ENCODE results near the gene FIG4.
"Not testable (repeated sequence)": the region's sequence is repeated elsewhere in the genome, so short reads cannot be mapped to it uniquely, and the experiment has no call there.

FIG4 gene

DNA sequence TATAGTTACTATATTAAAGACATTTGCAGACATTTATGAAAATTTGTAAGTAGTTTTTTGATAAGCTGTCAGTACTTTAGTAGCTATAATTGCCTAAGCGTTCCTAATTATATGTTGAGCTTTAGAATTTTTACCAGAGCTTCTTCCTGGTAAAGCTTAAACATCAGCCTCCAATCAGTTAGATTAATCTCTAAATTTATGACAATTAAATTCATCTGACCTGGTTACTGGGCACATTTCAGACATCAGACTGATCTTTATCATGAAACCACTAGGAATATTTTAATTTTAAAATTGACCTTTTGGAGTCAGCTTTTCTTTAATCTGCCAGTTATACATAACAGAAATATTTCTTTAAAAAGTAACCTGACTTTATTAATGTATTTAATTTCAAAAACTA, 23.5 kb downstream of the FIG4 start:
- no peak overlapping the region for H3K27ac Mint-ChIP-seq
- CTCF ChIA-PET, result interaction anchor here (1.5 kb wide), 1 partner anchor 9 kb away, joined by 4 read pairs; no protein-coding TSS in a partner anchor

GRCh38 chr6:109715616-109716015, 24.5 kb downstream of the FIG4 start:
- Mint-ChIP-seq H3K36me3 (no peaks in the 10 kb centered on the region), H3K9me3 (no peaks in the 10 kb centered on the region), H3K4me3 (no peak overlapping the region), H3K4me1 (no peaks in the 10 kb centered on the region), H3K27ac (no peak overlapping the region), H3K27me3 (no peaks in the 10 kb centered on the region)
- no peak for DNase-seq
- CTCF ChIA-PET, result interaction anchor here (0.9 to 1.6 kb wide), 3 partner anchors 10 to 324 kb away, joined by 3 to 5 read pairs (median 4); no protein-coding TSS in a partner anchor

More for the DNA sequence above, 23.5 kb downstream of the FIG4 start:
- peaks cover under 1% of the 10 kb centered on the region for H3K9me3 Mint-ChIP-seq
- H3K27me3 Mint-ChIP-seq, result no peaks in the 10 kb centered on the region
- no peak overlapping the region for H3K4me3 Mint-ChIP-seq
- DNase-seq, result no peak
- no peaks in the 10 kb centered on the region for H3K4me1 Mint-ChIP-seq
- no peaks in the 10 kb centered on the region for H3K36me3 Mint-ChIP-seq

- Mint-ChIP-seq H3K36me3 (no peaks in the 10 kb centered on the region), H3K9me3 (no peaks in the 10 kb centered on the region), H3K27me3 (no peaks in the 10 kb centered on the region), H3K4me3 (no peak overlapping the region), H3K4me1 (no peaks in the 10 kb centered on the region), H3K27ac (no peak overlapping the region)
- CTCF ChIA-PET, result no interaction called here
- DNase-seq, result no peak
These were observed 26.9 kb downstream of the FIG4 start for GRCh38 chr6:109717971-109718370.

DNA sequence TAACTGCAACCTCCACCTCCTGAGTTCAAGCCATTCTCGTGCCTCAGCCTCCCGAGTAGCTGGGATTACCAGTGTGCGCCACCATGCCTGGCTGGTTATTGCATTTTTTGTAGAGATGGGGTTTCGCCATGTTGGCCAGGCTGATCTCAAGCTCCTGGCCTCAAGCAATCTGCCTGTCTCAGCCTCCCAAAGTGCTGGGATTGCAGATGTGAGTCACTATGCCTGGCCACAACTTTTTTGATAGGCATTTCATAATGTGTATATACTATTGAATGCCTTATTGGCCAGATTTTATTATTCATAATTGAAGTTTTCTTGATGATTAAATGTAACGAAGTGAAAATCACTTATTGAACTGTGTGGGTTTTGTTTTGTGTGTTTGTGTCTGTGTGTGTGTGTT, 27.9 kb downstream of the FIG4 start:
- Mint-ChIP-seq H3K9me3 (no peaks in the 10 kb centered on the region), H3K27ac (no peak overlapping the region), H3K4me3 (no peak overlapping the region), H3K27me3 (no peaks in the 10 kb centered on the region), H3K4me1 (no peaks in the 10 kb centered on the region), H3K36me3 (peaks cover 1% of the 10 kb centered on the region)
- CTCF ChIA-PET, result interaction anchor here (1.4 kb wide), 1 partner anchor 318 kb away, joined by 4 read pairs; no protein-coding TSS in a partner anchor
- DNase-seq, result no peak

DNA sequence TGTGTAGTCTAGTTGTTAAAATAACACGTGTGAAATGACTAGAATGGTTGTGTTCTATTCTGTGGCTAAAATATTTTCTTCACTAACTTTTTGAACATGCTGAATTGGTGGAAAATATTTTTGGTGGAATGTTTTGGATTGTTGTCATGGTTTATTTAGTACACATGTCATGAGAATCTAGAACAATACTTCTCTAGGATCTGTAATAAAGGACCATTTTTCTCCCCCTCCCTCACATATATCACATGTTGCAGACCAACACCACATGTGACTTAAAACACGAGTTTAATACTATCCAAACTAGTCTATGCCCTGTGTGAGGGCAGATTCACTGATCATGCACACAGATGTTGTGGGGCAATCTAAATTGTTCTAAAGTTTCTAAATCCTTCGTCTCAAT, 29.2 kb downstream of the FIG4 start:
- no peaks in the 10 kb centered on the region for H3K27me3 Mint-ChIP-seq
- H3K9me3 Mint-ChIP-seq, result no peaks in the 10 kb centered on the region
- peaks cover 1% of the 10 kb centered on the region for H3K36me3 Mint-ChIP-seq
- CTCF ChIA-PET, result interaction anchor here (1.4 to 1.6 kb wide), 2 partner anchors 317 to 319 kb away, joined by 4 to 6 read pairs; no protein-coding TSS in a partner anchor
- no peak for DNase-seq
- H3K4me1 Mint-ChIP-seq, result no peaks in the 10 kb centered on the region
- H3K27ac Mint-ChIP-seq, result no peak overlapping the region
- no peak overlapping the region for H3K4me3 Mint-ChIP-seq

GRCh38 chr6:109722011-109722410, 30.9 kb downstream of the FIG4 start:
- H3K27ac Mint-ChIP-seq, result no peak overlapping the region
- peaks cover 1% of the 10 kb centered on the region for H3K36me3 Mint-ChIP-seq
- H3K27me3 Mint-ChIP-seq, result no peaks in the 10 kb centered on the region
- no peaks in the 10 kb centered on the region for H3K4me1 Mint-ChIP-seq
- CTCF ChIA-PET, result interaction anchor here (1.8 kb wide), 1 partner anchor 17 kb away, joined by 4 read pairs; no protein-coding TSS in a partner anchor
- DNase-seq, result no peak
- H3K9me3 Mint-ChIP-seq, result no peaks in the 10 kb centered on the region
- no peak overlapping the region for H3K4me3 Mint-ChIP-seq

- CTCF ChIA-PET, result interaction anchor here (1.8 kb wide), 1 partner anchor 18 kb away, joined by 4 read pairs; no protein-coding TSS in a partner anchor
- Mint-ChIP-seq H3K36me3 (peaks cover 1% of the 10 kb centered on the region), H3K27ac (no peak overlapping the region), H3K4me3 (no peak overlapping the region), H3K9me3 (no peaks in the 10 kb centered on the region), H3K27me3 (no peaks in the 10 kb centered on the region), H3K4me1 (no peaks in the 10 kb centered on the region)
- DNase-seq, result no peak
These were observed 31.6 kb downstream of the FIG4 start for GRCh38 chr6:109722564-109723254.

DNA sequence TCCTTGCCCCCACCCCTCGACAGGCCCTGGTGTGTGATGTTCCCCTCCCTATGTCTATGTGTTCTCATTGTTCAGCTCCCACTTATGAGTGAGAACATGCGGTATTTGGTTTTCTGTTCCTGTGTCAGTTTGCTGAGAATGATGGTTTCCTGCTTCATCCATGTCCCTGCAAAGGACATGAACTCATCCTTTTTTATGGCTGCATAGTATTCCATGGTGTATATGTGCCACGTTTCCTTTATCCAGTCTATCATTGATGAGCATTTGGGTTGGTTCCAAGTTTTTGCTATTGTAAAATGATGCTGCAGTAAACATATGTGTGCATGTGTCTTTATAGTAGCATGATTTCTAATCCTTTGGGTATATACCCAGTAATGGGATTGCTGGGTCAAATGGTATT, 34.2 kb downstream of the FIG4 start:
- DNase-seq, H3K4me3 Mint-ChIP-seq, H3K27ac Mint-ChIP-seq, H3K9me3 Mint-ChIP-seq, H3K27me3 Mint-ChIP-seq, H3K36me3 Mint-ChIP-seq, H3K4me1 Mint-ChIP-seq: not testable (repeated sequence)
- CTCF ChIA-PET, result interaction anchor here (1.7 kb wide), 1 partner anchor 315 kb away, joined by 4 read pairs; no protein-coding TSS in a partner anchor

GRCh38 chr6:109736273-109737025, 45.4 kb downstream of the FIG4 start:
- no peak for DNase-seq
- CTCF ChIA-PET, result no interaction called here
- H3K36me3 Mint-ChIP-seq, result peaks cover 8% of the 10 kb centered on the region

DNA sequence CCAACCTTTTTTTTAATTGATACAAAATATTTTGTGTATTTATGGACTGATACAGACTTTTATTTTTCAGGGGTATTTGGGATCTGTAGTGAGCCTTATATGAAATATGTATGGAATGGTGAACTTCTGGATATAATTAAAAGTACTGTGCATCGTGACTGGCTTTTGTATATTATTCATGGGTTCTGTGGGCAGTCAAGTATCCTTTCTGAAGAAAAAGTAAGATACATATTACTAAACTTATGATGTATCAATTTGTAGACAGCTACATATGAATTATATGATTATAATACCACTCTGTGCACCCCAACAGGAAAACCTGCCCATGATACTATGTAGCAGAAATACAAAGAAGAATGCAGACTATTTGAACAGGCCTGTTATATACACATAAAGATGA, 47.2 kb downstream of the FIG4 start:
- H3K27me3 Mint-ChIP-seq, result no peaks in the 10 kb centered on the region
- H3K4me3 Mint-ChIP-seq, result no peak overlapping the region
- H3K36me3 Mint-ChIP-seq, result peaks cover 8% of the 10 kb centered on the region
- DNase-seq, result no peak
- CTCF ChIA-PET, result no interaction called here
- no peaks in the 10 kb centered on the region for H3K9me3 Mint-ChIP-seq
- H3K27ac Mint-ChIP-seq, result no peak overlapping the region
- no peaks in the 10 kb centered on the region for H3K4me1 Mint-ChIP-seq

More at GRCh38 chr6:109736273-109737025, 45.4 kb downstream of the FIG4 start:
- Mint-ChIP-seq H3K4me1 (no peaks in the 10 kb centered on the region), H3K27me3 (no peaks in the 10 kb centered on the region), H3K27ac (no peak overlapping the region), H3K9me3 (no peaks in the 10 kb centered on the region), H3K4me3 (no peak overlapping the region)

- Mint-ChIP-seq H3K27ac (no peak overlapping the region), H3K4me1 (no peaks in the 10 kb centered on the region), H3K36me3 (peaks cover 8% of the 10 kb centered on the region), H3K4me3 (no peak overlapping the region), H3K9me3 (no peaks in the 10 kb centered on the region), H3K27me3 (no peaks in the 10 kb centered on the region)
- CTCF ChIA-PET, result no interaction called here
- no peak for DNase-seq
These were observed 47.6 kb downstream of the FIG4 start for GRCh38 chr6:109738667-109739066.

DNA sequence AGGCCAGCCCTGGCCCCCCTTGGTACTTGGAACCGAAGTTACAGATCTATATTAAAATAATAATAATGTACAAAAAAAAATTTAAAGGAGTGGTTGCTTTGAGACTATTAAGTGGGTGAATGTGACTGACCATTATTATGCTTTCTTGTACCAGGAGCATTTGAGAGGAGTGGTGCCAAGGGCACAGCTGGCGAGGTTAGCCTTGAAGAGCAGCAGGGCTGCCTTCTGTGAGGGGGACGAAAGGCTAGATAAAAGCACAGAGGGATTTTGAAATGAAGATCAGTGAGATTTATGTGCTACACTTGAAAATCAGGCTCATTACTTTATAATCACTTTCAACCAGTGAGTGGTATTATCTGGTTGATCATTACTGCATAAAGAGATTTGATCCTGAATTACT, 48.6 kb downstream of the FIG4 start:
- Mint-ChIP-seq H3K9me3 (no peaks in the 10 kb centered on the region), H3K27me3 (no peaks in the 10 kb centered on the region), H3K4me3 (no peak overlapping the region), H3K27ac (no peak overlapping the region), H3K4me1 (no peaks in the 10 kb centered on the region), H3K36me3 (peaks cover 10% of the 10 kb centered on the region)
- CTCF ChIA-PET, result interaction anchor here (1.6 kb wide), 1 partner anchor 11 kb away, joined by 3 read pairs; no protein-coding TSS in a partner anchor
- DNase-seq, result no peak

DNA sequence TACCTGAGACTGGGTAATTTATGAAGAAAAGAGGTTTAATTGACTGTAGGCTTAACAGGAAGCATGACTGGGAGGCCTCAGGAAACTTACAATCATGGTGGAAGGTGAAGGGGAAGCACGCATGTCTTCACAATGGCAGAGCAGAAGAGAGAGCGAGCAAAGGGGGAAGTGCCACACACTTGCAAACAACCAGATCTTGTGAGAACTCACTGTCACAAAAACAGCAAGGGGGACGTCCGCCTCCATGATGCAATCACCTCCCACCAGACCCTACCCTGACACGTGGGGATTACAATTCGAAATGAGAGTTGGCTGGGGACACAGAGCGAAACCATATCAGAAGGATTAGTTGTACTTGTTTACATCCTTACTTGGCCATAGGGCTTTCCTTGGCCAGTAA, 49.7 kb downstream of the FIG4 start:
- Mint-ChIP-seq H3K4me3 (no peak overlapping the region), H3K4me1 (no peaks in the 10 kb centered on the region), H3K36me3 (peaks cover 11% of the 10 kb centered on the region), H3K27me3 (no peaks in the 10 kb centered on the region), H3K9me3 (no peaks in the 10 kb centered on the region), H3K27ac (no peak overlapping the region)
- DNase-seq, result no peak
- CTCF ChIA-PET, result interaction anchor here (1.6 kb wide), 1 partner anchor 10 kb away, joined by 3 read pairs; no protein-coding TSS in a partner anchor

- no peaks in the 10 kb centered on the region for H3K9me3 Mint-ChIP-seq
- CTCF ChIA-PET, result interaction anchor here (0.7 kb wide), 1 partner anchor 10 kb away, joined by 3 read pairs; no protein-coding TSS in a partner anchor
- DNase-seq, result no peak
- H3K4me1 Mint-ChIP-seq, result no peaks in the 10 kb centered on the region
- peaks cover 7% of the 10 kb centered on the region for H3K36me3 Mint-ChIP-seq
- no peaks in the 10 kb centered on the region for H3K27me3 Mint-ChIP-seq
- H3K27ac Mint-ChIP-seq, result no peak overlapping the region
- no peak overlapping the region for H3K4me3 Mint-ChIP-seq
These were observed 52.6 kb downstream of the FIG4 start for GRCh38 chr6:109743739-109744138.

Data from activated naive CD4-positive, alpha-beta T cell treated with anti-CD3 and anti-CD28 coated beads, Interleukin-2, amount 10 ng/mL, durations not matched to agents 7 days and 5 days (primary cell).